Neural cell (in vitro differentiated cells): Measurements from ENCODE around the gene CXCL16. TPM values are rescaled to one million over a fixed set of nuclear protein-coding genes. Genes with fewer than 3 reads are reported as not detected.

Source experiments
- H2AFZ ChIP-seq: fragments of 200-600, 300-800 bp; sonication (generic), shearing (Covaris generic); 2 replicates; pipeline ENCODE4 v1.6.0; 2014; ENCODE audit warnings: low read depth, mild to moderate bottlenecking, antibody characterized with exemption, low read length, moderate library complexity
- H3F3A ChIP-seq: fragments of 200-600 bp; shearing (Covaris generic); 2 replicates; pipeline ENCODE4 v1.6.1; 2016; ENCODE audit warnings: mild to moderate bottlenecking, moderate library complexity, mixed read lengths, antibody characterized with exemption, low read length; ENCODE audit not compliant: insufficient read depth, poor library complexity, severe bottlenecking
- H3K27ac ChIP-seq: fragments of 200-600, 300-800 bp; sonication (generic), shearing (Covaris generic); 2 replicates; pipeline ENCODE4 v1.5.1; 2014; ENCODE audit warnings: mild to moderate bottlenecking, low read length, moderate library complexity
- H3K27me3 ChIP-seq: fragments of 300-800, 200-600 bp; sonication (generic), shearing (Covaris generic); 2 replicates; pipeline ENCODE4 v1.6.0; 2014; ENCODE audit warnings: mild to moderate bottlenecking, low read depth, low read length, moderate library complexity; ENCODE audit not compliant: insufficient read depth
- H3K36me3 ChIP-seq: fragments of 300-800, 200-600 bp; sonication (generic), shearing (Covaris generic); 2 replicates; pipeline ENCODE4 v1.5.1; 2014; ENCODE audit warnings: mild to moderate bottlenecking, antibody characterized with exemption, low read length, moderate library complexity; ENCODE audit not compliant: insufficient read depth
- H3K4me2 ChIP-seq: fragments of 300-800, 200-600 bp; sonication (generic), shearing (Covaris generic); 2 replicates; pipeline ENCODE4 v1.6.0; 2014; ENCODE audit warnings: mild to moderate bottlenecking, low read length
- H3K4me3 ChIP-seq: fragments of 300-800, 200-600 bp; sonication (generic), shearing (Covaris generic); 2 replicates; pipeline ENCODE4 v1.5.1; 2014; ENCODE audit warnings: mild to moderate bottlenecking, low read length, moderate library complexity
- H3K79me2 ChIP-seq: fragments of 200-600 bp; shearing (Covaris generic); replicated peaks from 2 replicates; pipeline ENCODE4 v1.6.0; 2014; ENCODE audit warnings: mild to moderate bottlenecking, low read length, moderate library complexity; ENCODE audit not compliant: insufficient read depth
- H3K9ac ChIP-seq: fragments of 300-800, 200-600 bp; sonication (generic), shearing (Covaris generic); 2 replicates; pipeline ENCODE4 v1.6.1; 2016; ENCODE audit warnings: mild to moderate bottlenecking, low read length, mixed read lengths
- H3K9me2 ChIP-seq: fragments of 200-600 bp; shearing (Covaris generic); 2 replicates; pipeline ENCODE4 v1.6.1; 2016; ENCODE audit warnings: mild to moderate bottlenecking, low read length, mixed read lengths; ENCODE audit not compliant: insufficient read depth
- H3K9me3 ChIP-seq: fragments of 200-600, 300-800 bp; sonication (generic), shearing (Covaris generic); 2 replicates; pipeline ENCODE4 v1.6.1; 2016; ENCODE audit warnings: mild to moderate bottlenecking, mixed run types, low read length, moderate library complexity, mixed read lengths
- H4K20me1 ChIP-seq: fragments of 200-600 bp; shearing (Covaris generic); 2 replicates; pipeline ENCODE4 v1.6.1; 2016; ENCODE audit warnings: mild to moderate bottlenecking, mixed run types; ENCODE audit not compliant: insufficient read depth
- EZH2 ChIP-seq: fragments of 200-600, 300-800 bp; shearing (Covaris generic), sonication (generic); IDR thresholded peaks from 2 replicates; pipeline ENCODE4 v1.6.1; 2014; ENCODE audit warnings: antibody characterized with exemption, low read length, borderline replicate concordance, mild to moderate bottlenecking; ENCODE audit not compliant: insufficient read depth, poor library complexity, severe bottlenecking
- MXI1 ChIP-seq: fragments of 450-650 bp; conservative IDR thresholded peaks from 2 replicates; pipeline ENCODE4 v1.6.1; 2014; ENCODE audit warnings: antibody characterized with exemption, mild to moderate bottlenecking; ENCODE audit not compliant: poor library complexity, severe bottlenecking
- POLR2AphosphoS5 ChIP-seq: IDR thresholded peaks from 2 replicates; pipeline ENCODE4 v1.6.1; 2012
- RAD21 ChIP-seq: fragments of 450-650 bp; conservative IDR thresholded peaks from 2 replicates; pipeline ENCODE4 v1.6.1; 2014; ENCODE audit warnings: antibody characterized with exemption, mild to moderate bottlenecking, moderate library complexity
- REST ChIP-seq: IDR thresholded peaks from 2 replicates; pipeline ENCODE4 v1.6.1; 2012; ENCODE audit warnings: borderline replicate concordance
- TAF1 ChIP-seq: IDR thresholded peaks from 2 replicates; pipeline ENCODE4 v1.6.1; 2012; ENCODE audit warnings: low read depth
- polyA minus RNA-seq: library from RNA; depleted of rRNA, polyadenylated mRNA; stranded (reverse); fragments of >200 nt; gene quantifications from 2 replicates; pipeline ENCODE4 v1.2.3, GENCODE V29; 2014
- polyA plus RNA-seq: library from polyadenylated mRNA; depleted of rRNA; stranded (reverse); fragments of >200 nt; gene quantifications from 2 replicates; pipeline ENCODE4 v1.2.3, GENCODE V29; 2014

CXCL16 gene
- polyA plus RNA-seq (not detected in 2 replicates), polyA minus RNA-seq (not detected in 2 replicates)

GRCh38 chr17:4739122-4740024, at the start of gene CXCL16, which contains the start of gene ZMYND15:
TSS of gene CXCL16 (minus strand) at chr17:4739928. CDS start at chr17:4739339, 589 bp downstream.
TSS of gene ZMYND15 (plus strand) at chr17:4739833. CDS start at chr17:4740549, 716 bp downstream.
- no peaks in the 10 kb centered on the region for H3K9me2 ChIP-seq
- no peak within 1 kb of the TSS for H3K4me2 ChIP-seq
- peak within 1 kb of the TSS; percentile 60 for H3K4me3 ChIP-seq
- H3K27ac ChIP-seq, result no peak within 1 kb of the TSS
- no peaks in the 10 kb centered on the region for H3F3A ChIP-seq
- H3K79me2 ChIP-seq, result no peaks in the 10 kb centered on the region
- H3K27me3 ChIP-seq, result peaks cover 65% of the 10 kb centered on the region
- no peaks in the 10 kb centered on the region for H4K20me1 ChIP-seq
- no peak within 1 kb of the TSS for H2AFZ ChIP-seq
- H3K36me3 ChIP-seq, result no peaks in the 10 kb centered on the region
- TF ChIP-seq EZH2 (peak; percentile 66), MXI1 (no peak)
- H3K9me3 ChIP-seq, result no peaks in the 10 kb centered on the region
- H3K9ac ChIP-seq, result peak within 1 kb of the TSS; percentile 16

GRCh38 chr17:4788807-4789700, 49.3 kb upstream of the CXCL16 start, which contains the start of gene GLTPD2:
TSS of gene GLTPD2 (plus strand) at chr17:4788964. CDS start at chr17:4789012, 48 bp downstream.
- H3K27ac ChIP-seq, result peak within 1 kb of the TSS; percentile 88

GRCh38 chr17:4788159-4788806, 48.6 kb upstream of the CXCL16 start:
- no peaks in the 10 kb centered on the region for H3K79me2 ChIP-seq
- TF ChIP-seq RAD21, result no peak
- no peak for TF ChIP-seq TAF1
- TF ChIP-seq REST, result no peak
- no peak for TF ChIP-seq MXI1
- no peak for TF ChIP-seq EZH2
- no peaks in the 10 kb centered on the region for H3K27me3 ChIP-seq
- H3K4me3 ChIP-seq, result peak overlapping the region; percentile 79
- H3K27ac ChIP-seq, result peak overlapping the region; percentile 88
- no peaks in the 10 kb centered on the region for H3K9me2 ChIP-seq
- no peak overlapping the region for H2AFZ ChIP-seq
- no peaks in the 10 kb centered on the region for H3K36me3 ChIP-seq
- H3K9ac ChIP-seq, result peak overlapping the region; percentile 88
- H4K20me1 ChIP-seq, result no peaks in the 10 kb centered on the region
- H3F3A ChIP-seq, result peaks cover 9% of the 10 kb centered on the region
- H3K9me3 ChIP-seq, result no peaks in the 10 kb centered on the region
- peak overlapping the region; percentile 78 for H3K4me2 ChIP-seq

More at GRCh38 chr17:4788807-4789700, 49.3 kb upstream of the CXCL16 start, which contains the start of gene GLTPD2:
- no peaks in the 10 kb centered on the region for H3K9me3 ChIP-seq
- no peaks in the 10 kb centered on the region for H3K79me2 ChIP-seq
- TF ChIP-seq POLR2AphosphoS5, result peak; percentile 19
- no peak for TF ChIP-seq RAD21
- peak within 1 kb of the TSS; percentile 11 for H2AFZ ChIP-seq
- H3K4me2 ChIP-seq, result peak within 1 kb of the TSS; percentile 78
- H3K36me3 ChIP-seq, result no peaks in the 10 kb centered on the region
- H3K4me3 ChIP-seq, result peak within 1 kb of the TSS; percentile 79
- H3K9me2 ChIP-seq, result no peaks in the 10 kb centered on the region
- H3F3A ChIP-seq, result peaks cover 9% of the 10 kb centered on the region
- H3K27me3 ChIP-seq, result no peaks in the 10 kb centered on the region
- H4K20me1 ChIP-seq, result no peaks in the 10 kb centered on the region
- H3K9ac ChIP-seq, result peak within 1 kb of the TSS; percentile 88
